ENCODE data around the gene CHCT1. TPM values are rescaled to one million over a fixed set of nuclear protein-coding genes. Genes with fewer than 3 reads are reported as not detected.

Gene CHCT1
- total and polyA plus RNA-seq, 12 donors, result 0.44 TPM; not detected in 11

GRCh38 chr17:60442271-60443173 lies 20.2 kb downstream of the CHCT1 start:
- TF ChIP-seq CTCF (IDR thresholded peaks at IDR 0.05), result no peak
- 54 to 63% methylated on average over 6 of the region's 6 CpGs for WGBS, 2 donors
- peaks cover 0 to 29% (median 5%) of the 10 kb centered on the region in 9 donors for H3K4me1 ChIP-seq
- peaks cover 0 to 6% (median 0%) of the 10 kb centered on the region in 7 donors for H3K27me3 ChIP-seq
- H3K9me3 ChIP-seq, result no peaks in the 10 kb centered on the region
- peaks cover 0 to 40% (median 9%) of the 10 kb centered on the region in 9 donors for H3K36me3 ChIP-seq
- ATAC-seq, result peak in 4 of 8 donors; percentile 25 to 57 (median 46)
- intact Hi-C loops (cut with DNase I), result loop anchor here in 1 of 10 donors (10.0 kb wide), 1 partner anchor 528 kb away; no protein-coding TSS in a partner anchor
- peak overlapping the region in 5 of 10 donors; percentile 0 to 49 (median 44) for H3K27ac ChIP-seq
- no peak for DNase-seq
- no peak overlapping the region for H3K4me3 ChIP-seq

- Histone ChIP-seq H3K4me1 (peaks cover 0 to 29% (median 5%) of the 10 kb centered on the region in 9 donors), H3K27me3 (peaks cover 0 to 1% (median 0%) of the 10 kb centered on the region in 7 donors), H3K27ac (no peak overlapping the region), H3K4me3 (no peak overlapping the region), H3K36me3 (peaks cover 0 to 52% (median 10%) of the 10 kb centered on the region in 9 donors), H3K9me3 (no peaks in the 10 kb centered on the region)
- no peak for ATAC-seq
- no peak for TF ChIP-seq CTCF (IDR thresholded peaks at IDR 0.05)
- intact Hi-C loops (cut with DNase I), result loop anchor here in 1 of 10 donors (10.0 kb wide), 1 partner anchor 529 kb away; no protein-coding TSS in a partner anchor
- no peak for DNase-seq
- 79 to 87% methylated on average over 6 of the region's 6 CpGs for WGBS, 2 donors
Observed at GRCh38 chr17:60443713-60444112, 21.4 kb downstream of the CHCT1 start.

- intact Hi-C loops (cut with DNase I), result loop anchor here in 1 of 10 donors (10.0 kb wide), 1 partner anchor 530 kb away; no protein-coding TSS in a partner anchor
- ATAC-seq, result no peak
- peaks cover 0 to 66% (median 16%) of the 10 kb centered on the region in 9 donors for H3K36me3 ChIP-seq
Observed at GRCh38 chr17:60445144-60445543, 22.9 kb downstream of the CHCT1 start.

More at GRCh38 chr17:60445144-60445543, 22.9 kb downstream of the CHCT1 start:
- DNase-seq, result no peak
- no peak for TF ChIP-seq CTCF (IDR thresholded peaks at IDR 0.05)
- H3K4me3 ChIP-seq, result no peak overlapping the region
- peaks cover 0 to 23% (median 5%) of the 10 kb centered on the region in 9 donors for H3K4me1 ChIP-seq
- H3K27ac ChIP-seq, result no peak overlapping the region
- H3K27me3 ChIP-seq, result no peaks in the 10 kb centered on the region
- no peaks in the 10 kb centered on the region for H3K9me3 ChIP-seq
